Neural cell (in vitro differentiated cells): ENCODE data around the gene BGN.

Source experiments
- CTCF ChIP-seq: fragments of 450-650 bp; IDR thresholded peaks from 2 replicates; pipeline ENCODE4 v1.5.1; 2014; ENCODE audit warnings: antibody characterized with exemption, mild to moderate bottlenecking, moderate library complexity; ENCODE audit not compliant: poor library complexity, severe bottlenecking
- EP300 ChIP-seq: fragments of 450-650 bp; conservative IDR thresholded peaks from 2 replicates; pipeline ENCODE4 v1.6.1; 2014; ENCODE audit warnings: antibody characterized with exemption, mild to moderate bottlenecking, moderate library complexity; ENCODE audit not compliant: poor library complexity, severe bottlenecking
- EZH2 ChIP-seq: fragments of 200-600, 300-800 bp; shearing (Covaris generic), sonication (generic); IDR thresholded peaks from 2 replicates; pipeline ENCODE4 v1.6.1; 2014; ENCODE audit warnings: antibody characterized with exemption, low read length, borderline replicate concordance, mild to moderate bottlenecking; ENCODE audit not compliant: insufficient read depth, poor library complexity, severe bottlenecking
- MXI1 ChIP-seq: fragments of 450-650 bp; conservative IDR thresholded peaks from 2 replicates; pipeline ENCODE4 v1.6.1; 2014; ENCODE audit warnings: antibody characterized with exemption, mild to moderate bottlenecking; ENCODE audit not compliant: poor library complexity, severe bottlenecking
- POLR2AphosphoS5 ChIP-seq: IDR thresholded peaks from 2 replicates; pipeline ENCODE4 v1.6.1; 2012
- TAF1 ChIP-seq: IDR thresholded peaks from 2 replicates; pipeline ENCODE4 v1.6.1; 2012; ENCODE audit warnings: low read depth
- TF ChIP-seq, protein P1 (sequence below): IDR thresholded peaks from 2 replicates; pipeline ENCODE4 v1.6.1; 2012; ENCODE audit warnings: borderline replicate concordance

GRCh38 chrX:153498453-153498852 lies 3.7 kb downstream of the BGN start:
- no peak for TF ChIP-seq CTCF
- no peak for TF ChIP-seq MXI1
- TF ChIP-seq, protein P1, sequence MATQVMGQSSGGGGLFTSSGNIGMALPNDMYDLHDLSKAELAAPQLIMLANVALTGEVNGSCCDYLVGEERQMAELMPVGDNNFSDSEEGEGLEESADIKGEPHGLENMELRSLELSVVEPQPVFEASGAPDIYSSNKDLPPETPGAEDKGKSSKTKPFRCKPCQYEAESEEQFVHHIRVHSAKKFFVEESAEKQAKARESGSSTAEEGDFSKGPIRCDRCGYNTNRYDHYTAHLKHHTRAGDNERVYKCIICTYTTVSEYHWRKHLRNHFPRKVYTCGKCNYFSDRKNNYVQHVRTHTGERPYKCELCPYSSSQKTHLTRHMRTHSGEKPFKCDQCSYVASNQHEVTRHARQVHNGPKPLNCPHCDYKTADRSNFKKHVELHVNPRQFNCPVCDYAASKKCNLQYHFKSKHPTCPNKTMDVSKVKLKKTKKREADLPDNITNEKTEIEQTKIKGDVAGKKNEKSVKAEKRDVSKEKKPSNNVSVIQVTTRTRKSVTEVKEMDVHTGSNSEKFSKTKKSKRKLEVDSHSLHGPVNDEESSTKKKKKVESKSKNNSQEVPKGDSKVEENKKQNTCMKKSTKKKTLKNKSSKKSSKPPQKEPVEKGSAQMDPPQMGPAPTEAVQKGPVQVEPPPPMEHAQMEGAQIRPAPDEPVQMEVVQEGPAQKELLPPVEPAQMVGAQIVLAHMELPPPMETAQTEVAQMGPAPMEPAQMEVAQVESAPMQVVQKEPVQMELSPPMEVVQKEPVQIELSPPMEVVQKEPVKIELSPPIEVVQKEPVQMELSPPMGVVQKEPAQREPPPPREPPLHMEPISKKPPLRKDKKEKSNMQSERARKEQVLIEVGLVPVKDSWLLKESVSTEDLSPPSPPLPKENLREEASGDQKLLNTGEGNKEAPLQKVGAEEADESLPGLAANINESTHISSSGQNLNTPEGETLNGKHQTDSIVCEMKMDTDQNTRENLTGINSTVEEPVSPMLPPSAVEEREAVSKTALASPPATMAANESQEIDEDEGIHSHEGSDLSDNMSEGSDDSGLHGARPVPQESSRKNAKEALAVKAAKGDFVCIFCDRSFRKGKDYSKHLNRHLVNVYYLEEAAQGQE: no peak
- no peak for TF ChIP-seq EP300
- no peak for TF ChIP-seq EZH2
- TF ChIP-seq POLR2AphosphoS5: no peak
- TF ChIP-seq TAF1: no peak
